GM18498 (cell line): ENCODE data around the gene NUDT14.

Experiments used
- ATAC-seq: cut with Tn5 transposase; IDR thresholded peaks from one replicate; pipeline ENCODE4 v1.9.1; 2021; ENCODE audit warnings: mild to moderate bottlenecking, moderate library complexity; ENCODE audit not compliant: unreplicated experiment

Gene NUDT14

DNA sequence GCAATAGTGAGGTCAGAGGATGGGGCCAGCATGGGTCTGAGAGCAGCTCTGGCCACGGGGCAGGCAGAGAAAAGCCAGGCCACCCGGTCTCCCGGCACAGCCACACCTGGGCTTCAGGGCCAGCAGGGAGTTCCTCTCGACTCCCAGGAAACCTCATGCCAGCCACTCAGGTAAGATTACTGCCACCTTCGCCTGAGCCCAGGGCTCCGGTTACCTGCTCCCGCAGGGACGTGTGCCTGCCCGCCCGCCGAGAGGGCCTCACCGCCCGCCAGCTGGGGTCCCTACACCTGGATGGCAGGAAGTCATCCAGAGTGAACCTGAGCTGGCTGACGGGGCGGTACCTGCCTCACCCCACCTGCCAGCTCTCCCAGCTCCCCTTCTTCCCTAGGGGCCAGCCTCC, 19.8 kb downstream of the NUDT14 start:
- ATAC-seq, result no peak

DNA sequence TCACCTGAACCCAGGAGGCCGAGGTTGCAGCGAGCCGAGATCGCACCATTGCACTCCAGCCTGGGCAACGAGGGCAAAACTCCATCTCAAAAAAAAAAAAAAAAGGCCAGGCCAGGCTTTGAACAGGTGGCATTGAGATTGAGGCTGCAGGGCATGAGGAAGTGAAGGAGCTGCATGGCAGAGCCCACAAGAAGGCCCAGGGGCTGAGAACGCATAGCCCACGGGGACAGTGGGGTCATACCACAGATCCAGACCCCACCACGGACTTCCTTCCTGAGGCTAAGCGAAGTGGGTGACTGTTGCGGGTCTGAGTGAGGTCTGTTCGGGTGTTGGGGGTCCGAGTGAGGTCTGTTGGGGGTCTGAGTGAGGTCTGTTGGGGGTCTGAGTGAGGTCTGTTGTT, 20.3 kb downstream of the NUDT14 start:
- no peak for ATAC-seq

DNA sequence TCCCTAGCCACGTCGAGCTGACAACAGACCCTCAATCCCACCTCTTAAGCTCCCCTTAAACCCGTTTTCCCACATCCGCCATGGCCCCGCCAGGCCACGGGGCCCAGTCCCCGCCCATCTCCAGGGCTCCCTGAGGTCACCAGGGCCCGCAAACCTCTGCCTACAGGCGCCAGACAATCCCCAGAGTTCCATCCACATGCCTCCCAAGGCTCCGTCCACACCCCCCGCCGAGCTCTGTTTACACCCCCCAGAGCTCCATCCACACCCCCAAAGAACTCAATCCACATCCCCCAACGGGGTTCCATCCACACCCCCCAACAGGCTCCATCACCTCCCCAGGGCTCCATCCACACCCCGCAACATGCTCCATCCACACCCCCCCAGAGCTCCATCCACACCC, 21.8 kb downstream of the NUDT14 start:
- no peak for ATAC-seq

DNA sequence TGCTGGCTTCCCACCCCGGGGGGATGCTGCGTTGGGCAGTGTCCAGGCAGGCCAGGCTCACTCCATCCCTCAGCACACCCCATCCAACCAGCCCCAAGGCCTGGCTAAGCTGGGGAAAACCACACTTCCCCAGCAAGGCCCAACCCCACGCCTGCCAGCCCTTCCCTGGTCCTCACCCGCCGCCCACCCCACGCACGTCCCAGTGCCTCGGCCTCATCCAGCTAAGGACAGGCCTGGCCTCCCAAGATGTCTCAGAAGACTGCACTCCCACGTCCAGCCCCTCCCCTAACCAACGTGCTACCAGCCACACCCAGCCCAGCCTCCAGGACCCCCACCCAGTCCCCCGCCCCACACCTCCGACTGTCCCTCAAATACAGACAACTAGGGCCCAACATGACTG, 22.3 kb downstream of the NUDT14 start:
- no peak for ATAC-seq

DNA sequence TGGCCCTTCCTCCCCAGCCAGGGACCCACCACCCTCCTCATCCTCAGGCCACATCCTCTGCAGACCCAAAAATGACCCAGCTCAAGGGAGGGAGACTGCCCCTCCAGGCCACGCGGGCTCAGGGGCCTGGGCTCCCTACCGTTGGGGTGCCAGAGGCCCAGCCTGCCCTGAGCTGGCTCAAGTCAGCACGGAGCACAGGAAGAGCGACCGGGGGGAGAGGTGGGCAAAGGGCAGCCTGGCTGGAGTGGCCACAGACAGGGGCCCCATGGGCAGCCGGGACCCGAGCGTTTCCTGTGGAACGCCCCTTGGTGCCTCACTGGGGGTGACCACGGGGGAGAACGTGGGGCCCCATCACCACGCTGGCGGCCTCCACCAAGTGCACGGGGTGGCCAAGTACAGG, 23.2 kb downstream of the NUDT14 start:
- ATAC-seq, result no peak

DNA sequence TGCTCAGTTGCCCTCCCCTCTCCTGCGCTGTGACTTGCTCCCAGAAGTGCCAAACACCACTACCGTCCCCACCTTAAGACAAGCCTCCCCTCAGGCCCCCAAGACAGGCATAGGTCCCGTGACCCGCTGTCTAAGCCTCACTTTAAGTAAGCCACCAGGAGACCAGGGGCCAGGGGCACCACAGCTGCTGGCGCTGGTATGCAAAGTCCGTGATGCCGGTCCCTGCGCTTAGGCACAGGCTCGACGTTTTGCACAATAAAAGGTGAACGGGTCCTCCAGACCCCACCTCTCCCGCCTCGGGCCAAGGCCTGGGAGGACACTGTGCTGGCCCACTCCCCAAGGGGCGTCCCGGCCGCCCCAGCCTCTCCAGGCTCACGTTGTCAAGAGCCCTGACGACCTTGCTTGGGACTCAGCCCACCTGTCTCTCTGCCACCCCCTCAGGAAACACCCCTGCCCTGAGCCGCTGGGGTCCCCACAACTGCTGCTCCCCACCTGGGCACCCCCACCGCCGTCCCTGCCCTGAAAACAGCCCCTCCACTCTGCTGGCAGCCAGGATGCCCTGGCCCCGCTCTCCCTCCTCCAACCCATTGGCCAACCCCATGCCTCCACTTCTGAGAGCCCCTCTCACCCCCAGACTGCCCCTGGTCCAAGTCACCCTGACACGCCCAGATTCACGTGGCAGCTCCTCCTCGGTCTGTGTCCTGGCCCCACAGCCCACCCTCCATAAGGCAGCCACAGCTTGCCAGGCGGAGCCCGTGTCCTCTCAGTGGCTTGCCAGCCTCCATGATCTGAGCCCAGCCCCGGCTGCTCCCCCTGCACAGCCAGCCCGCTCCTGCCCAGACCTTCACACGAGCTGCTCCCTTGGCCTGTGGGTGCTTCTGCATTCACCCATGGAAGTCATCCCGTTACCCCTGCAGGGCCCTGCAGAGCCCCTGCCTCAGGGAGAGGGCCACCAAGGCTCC, 24.4 kb downstream of the NUDT14 start:
- ATAC-seq, result no peak

DNA sequence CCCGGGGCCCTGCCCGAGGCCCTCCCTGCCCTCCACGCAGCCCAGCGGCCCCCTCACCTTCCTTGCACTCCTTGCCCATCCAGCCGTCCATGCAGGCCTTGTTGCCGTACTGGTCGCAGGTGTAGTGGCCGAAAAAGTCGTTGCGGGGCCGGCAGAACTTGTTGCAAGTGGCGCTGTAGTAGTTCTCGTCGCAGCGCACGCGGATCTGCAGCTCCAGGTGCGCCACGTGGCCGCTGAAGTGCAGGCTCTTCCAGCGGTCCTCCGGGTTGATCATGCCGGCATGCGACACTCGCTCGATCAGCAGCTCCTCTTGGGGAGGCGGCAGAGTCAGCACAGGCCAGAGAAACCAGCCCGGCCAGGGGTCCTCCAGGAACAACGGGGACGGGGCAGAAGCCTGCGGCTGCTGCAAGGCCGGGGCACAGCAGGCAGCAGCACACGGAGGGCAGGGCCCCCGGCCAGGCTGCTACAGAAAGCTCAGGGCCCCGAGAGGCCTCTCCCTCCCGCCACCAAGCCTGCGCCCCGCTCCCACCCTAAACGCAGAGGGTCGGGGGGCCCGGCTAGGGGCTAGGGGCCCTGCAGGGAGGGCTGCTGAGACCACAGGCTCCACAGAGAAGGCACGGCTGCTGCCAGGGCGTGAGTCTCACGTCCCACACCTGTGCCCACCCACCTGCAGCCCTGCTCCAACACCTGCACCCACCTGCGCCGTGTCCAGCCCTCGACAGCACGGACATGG, 25.3 kb downstream of the NUDT14 start:
- ATAC-seq, result no peak

DNA sequence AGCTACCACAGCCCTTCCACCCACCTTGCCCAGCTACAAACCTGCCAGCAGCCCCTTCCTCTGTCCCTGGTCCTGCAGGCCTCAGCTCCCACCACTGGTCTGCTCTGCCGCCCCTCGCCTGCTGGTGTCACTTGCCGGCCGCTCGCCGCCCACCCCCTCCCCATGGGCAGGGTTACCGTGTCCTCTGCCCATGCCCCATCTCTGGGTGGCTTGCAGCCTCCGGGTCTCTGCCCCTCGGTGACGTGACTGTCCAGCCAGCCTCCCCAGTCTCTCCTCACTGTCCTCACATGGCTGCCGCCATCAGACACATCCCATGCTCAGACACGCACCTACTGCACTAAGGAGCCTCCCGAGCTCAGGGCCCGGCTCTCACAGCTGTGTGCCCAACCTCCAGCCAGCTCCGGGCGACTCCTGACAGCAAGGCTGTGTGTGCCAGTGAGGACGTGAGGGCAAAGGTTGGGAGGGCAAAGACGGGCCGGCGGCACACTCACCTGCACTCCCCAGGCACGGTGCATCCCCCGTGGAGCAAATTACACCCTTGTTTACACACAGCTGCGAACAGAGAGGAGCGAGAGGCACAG, 26.0 kb downstream of the NUDT14 start:
- ATAC-seq, result no peak

DNA sequence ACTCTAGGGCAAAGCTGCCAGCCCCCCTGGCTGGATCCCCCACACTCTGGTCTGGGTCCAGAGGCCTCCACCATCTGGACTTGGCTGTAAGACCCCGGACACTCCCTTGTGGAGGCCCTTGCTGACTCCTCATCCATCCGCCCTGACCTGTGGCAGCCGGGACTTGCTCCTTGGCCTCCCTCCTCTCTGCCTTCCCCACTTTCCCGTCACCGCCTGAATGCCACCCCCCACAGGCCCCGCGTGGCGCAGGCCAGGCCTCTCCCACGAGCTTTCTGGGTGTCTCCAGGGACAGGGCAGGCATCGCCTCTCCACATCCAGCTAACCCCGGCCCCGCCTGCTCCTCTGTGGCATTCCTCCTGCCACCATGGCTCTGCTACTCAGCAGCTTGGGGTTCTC, 26.6 kb downstream of the NUDT14 start:
- no peak for ATAC-seq

DNA sequence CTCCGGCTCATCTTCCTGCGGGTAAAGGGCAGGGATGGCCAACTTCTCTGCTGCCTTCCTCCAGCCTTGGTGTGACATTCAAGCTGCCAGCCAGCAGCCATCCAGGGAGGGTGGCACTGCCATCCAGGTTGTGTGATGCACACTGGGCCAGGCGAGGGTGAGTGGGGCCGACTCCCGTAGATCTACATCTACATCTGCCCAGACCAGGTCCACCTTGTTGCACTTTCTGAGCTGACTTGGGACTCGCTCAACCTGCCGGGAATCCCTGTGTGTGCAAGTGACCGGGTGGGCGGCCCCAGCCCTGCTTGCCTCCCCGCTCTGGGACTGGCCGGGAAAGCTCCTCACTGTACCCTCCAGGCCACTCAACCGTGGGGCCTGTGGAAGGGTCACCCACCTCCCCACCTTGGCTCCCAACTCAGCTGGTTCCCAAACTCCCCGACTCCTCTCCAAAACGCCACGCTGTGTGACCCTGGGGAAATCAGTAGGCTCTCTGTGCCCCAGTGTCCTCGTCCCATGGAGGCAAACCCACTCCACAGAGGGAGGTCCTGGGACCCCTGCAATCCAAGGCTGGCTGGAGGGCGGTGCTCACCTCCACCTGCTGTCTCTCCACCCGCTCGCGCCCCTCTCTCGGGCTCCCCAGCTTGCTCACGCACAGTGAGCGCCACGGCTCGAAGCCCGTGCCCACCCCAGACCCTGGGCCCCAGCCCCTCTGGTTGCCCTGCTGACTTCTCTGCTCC, 27.2 kb downstream of the NUDT14 start:
- no peak for ATAC-seq

DNA sequence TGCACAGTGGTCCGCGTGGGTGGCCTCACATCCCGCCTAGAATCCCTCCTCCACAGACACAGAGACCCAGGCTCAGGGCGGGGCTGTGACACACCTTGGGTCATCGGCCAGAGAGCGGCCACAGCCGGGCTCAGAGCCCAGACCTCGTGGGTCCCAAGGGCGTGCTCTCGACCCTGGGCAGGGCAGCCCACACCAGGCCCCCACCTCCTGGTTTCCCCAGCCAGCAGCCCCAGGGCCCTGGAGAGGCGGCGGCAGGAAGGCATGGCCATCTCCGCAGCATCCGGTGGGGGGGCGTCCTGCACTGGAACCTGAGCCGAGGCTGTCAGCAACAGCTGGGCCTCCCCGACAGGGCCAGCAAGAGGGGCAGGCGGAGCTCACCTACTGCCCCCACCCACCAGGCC, 27.8 kb downstream of the NUDT14 start:
- ATAC-seq, result no peak

DNA sequence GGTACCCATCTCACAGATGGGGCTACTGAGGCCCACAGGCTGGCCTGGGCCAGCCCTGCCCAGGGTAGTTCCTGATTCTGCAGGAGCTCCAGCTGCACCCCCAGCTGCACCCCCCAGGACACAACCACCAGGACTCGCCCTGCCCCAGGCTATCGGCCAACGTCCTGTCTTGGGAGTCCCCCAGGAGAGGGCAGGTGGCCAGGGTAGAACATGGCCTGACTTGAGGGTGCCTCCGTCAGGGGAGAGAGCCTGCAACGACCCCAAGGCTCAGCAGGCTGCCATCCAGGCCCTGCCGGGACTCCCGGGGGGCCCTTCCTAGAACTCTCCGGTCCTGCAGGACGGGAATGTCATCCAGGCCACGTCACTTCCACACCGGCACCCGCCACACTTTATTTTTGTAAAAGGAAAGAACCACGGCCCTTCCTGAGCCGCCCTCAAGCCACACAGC, 28.3 kb downstream of the NUDT14 start:
- no peak for ATAC-seq

DNA sequence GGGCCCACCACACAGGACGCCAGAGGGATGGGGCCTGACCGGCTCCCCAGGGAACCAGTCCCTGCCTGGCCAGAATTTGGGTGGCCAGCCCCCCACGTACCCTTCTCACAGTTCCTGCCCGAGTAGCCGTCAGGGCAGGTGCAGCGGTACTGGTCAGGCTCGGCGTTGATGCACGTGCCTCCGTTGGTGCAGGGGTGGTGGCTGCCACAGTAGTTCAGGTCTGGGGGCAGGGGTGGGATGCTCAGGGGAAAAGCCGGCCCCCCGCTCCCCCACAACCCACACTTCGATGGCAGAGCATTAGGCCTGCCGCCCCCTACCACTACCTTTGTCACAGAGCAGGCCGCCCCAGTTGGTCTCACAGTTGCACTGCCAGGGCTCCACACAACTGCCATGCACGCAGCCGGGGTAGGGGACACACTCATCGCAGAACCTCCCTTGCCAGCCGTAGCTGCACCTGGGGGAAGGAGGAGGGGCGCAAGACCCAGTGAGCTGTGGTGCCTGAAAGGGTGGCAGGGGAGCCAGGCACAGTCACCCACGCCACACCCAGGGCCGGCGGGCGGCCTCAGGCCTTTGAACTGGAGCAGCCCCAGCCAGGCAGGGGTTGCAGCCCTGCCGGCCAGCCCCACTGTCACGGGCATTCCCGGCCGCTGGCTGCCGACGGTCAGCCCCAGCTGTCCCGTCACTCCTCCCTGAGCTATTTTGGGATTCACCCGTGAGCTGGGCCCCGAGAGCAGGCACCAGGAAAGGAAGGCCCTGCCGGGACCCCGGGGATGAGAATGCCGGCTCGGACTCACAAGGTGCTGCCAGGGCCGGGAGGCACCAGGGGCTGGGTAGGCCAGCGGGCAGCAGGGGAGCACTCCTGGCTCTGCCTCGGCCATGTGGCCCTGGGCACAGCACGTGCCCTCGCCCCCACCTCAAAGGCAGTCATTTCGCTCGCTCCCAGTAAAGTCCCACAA, 29.0 kb downstream of the NUDT14 start:
- no peak for ATAC-seq

DNA sequence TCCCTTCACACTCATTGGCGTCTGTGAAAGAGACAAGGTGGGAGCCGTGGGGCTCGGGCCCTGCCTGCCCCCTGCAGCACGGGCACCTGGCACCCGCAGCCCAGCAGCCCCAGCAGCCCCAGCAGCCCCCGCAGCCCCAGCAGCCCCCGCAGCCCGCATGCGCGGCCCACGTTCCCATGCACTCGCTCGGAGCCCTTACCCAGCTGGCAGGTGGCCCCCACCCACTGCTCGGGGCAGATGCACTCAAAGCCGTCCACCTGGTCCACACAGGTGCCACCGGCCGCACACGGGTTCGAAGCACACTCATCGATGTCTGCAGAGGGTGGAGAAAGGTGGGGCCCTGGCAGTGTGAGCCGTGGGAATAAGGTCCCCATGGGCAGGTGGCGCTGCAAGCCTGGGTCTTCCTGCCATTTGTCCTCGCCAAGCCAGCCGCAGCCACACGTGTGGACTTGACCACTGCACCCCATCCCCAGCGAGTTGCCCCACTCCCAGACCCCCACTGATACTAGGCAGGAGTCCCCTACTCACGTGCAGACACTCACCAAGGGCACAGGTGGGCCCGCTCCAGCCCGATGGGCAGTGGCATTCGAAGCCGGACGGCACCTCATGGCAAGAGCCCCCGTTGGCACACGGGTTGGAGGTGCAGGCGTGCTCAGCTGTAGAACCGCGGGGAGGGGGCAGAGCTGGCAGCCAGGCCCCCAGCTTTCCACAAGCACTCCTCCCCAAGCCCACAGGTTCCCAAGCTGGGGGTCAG, 29.9 kb downstream of the NUDT14 start:
- no peak for ATAC-seq

DNA sequence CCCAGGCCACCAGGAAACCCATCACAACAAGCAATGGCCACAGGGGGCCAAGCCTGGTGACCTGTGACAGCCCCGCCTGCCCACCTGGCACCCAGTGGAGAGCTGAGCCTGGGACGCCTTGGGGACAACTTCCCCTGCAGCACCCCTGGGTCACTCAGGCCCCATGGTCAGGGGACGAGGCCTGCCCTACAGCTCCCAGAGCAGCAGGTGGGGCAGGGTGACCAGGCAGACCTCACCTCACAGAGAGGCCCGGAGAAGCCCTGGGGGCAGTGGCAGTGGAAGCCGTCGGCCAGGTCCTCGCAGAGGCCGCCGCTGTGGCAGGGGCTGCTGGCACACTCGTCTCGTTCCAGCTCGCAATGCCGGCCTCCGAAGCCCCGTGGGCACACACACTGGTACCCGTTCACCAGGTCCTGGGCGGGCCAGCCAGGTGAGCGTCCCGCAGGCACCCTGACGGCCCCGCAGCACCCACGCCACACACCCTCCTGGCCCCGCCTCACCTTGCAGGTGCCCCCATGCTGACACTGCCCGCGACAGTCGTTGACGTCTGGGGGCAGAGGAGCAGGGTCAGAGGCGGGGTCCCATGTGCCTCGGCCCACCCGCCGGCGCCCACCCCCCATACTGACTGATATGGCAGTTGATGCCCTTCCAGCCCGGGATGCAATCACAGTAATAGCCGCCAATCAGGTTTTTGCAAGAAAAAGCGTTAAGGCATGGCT, 30.6 kb downstream of the NUDT14 start:
- ATAC-seq, result no peak

DNA sequence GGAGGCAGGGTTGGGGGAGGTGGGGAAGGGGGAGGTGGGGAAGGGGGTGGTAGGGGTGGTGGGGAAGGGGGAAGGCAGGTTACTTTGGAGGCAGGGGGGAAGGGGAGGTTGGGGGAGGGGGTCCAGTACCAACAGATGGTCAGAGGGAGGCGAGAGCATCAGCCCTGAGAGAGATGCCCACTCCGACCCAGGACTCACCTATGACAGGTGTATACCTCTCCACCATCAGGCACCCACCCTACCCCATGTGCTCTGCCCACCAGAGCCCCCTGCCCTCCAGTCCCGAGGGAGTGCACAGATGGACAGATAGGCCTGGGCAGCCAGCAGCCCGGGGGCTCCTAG, 31.1 kb downstream of the NUDT14 start:
- no peak for ATAC-seq

DNA sequence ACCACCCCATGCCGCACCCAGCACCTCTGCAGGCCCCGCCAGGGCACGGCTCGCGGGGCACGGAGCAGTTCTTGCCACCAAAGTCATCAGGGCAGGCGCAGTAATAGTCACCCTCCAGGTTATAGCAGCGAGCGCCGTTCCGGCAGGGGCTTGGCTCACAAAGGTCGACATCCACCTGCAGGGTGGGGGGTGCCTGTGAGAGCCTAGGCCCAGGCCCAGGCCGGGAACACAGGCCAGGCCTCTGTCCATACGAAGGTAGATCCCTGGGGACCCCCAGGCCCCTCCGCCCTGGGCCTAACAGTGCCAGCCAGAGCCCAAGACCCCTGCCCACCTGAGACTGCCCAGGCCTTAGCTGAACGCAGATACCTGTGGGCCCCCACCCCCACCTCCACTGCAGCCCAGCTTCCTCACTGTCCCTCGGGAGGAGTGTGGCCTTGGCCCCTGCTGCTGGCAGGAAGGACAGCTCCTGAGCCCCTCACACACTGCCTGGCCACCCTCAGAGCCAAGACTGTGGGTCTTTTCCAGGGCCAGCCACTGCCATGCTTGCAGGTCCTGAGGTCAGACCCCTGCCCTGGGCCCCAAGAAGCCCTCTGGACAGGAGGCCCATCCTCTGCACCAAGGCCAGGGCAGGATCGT, 31.8 kb downstream of the NUDT14 start:
- ATAC-seq, result no peak

DNA sequence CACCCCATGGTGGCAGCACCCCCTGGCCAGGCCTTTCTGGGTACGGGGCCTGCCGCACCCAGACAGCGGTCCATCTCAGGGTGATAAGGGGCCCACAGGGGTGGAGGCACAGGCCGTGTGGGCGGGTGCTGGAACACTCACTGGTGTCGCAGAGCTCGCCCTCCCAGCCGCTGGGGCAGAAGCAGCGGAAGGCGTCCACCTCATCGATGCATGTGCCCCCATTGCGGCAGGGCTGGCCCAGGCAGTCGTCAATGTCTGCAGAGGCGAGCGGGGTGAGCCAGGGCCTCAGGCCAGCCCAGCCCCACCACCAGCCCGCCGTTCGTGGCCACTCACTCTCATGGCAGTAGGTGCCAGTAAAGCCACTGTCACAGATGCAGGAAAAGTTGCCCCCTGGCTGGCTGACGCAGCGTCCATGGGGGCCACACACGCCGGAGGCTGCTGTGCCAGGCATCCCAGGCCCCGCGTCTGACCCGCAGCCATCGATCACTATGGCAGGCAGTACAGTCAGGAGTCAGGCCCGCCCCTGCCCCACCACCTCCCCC, 32.4 kb downstream of the NUDT14 start:
- no peak for ATAC-seq
